DOHH2 (cell line): ENCODE results near the gene MINK1.

Experiments used
- H3F3A ChIP-seq: fragments of 200-600 bp; sonication (generic), shearing (Covaris generic); 2 replicates; pipeline ENCODE4 v1.6.0; 2016; ENCODE audit warnings: antibody characterized with exemption, mild to moderate bottlenecking; ENCODE audit not compliant: control insufficient read depth, insufficient read depth
- H3K27ac ChIP-seq: fragments of 200-600 bp; sonication (generic); 2 replicates; pipeline ENCODE4 v1.5.1; 2014; ENCODE audit warnings: low read depth, mild to moderate bottlenecking, low read length, moderate library complexity
- H3K27me3 ChIP-seq: fragments of 200-600 bp; sonication (generic); 2 replicates; pipeline ENCODE4 v1.6.1; 2014; ENCODE audit warnings: mild to moderate bottlenecking, low read length, mixed read lengths; ENCODE audit not compliant: control insufficient read depth
- H3K36me3 ChIP-seq: fragments of 200-600 bp; sonication (generic); 2 replicates; pipeline ENCODE4 v1.6.1; 2014; ENCODE audit warnings: mild to moderate bottlenecking, low read length, moderate library complexity, mixed read lengths; ENCODE audit not compliant: control insufficient read depth
- H3K4me1 ChIP-seq: fragments of 200-600 bp; sonication (generic); 2 replicates; pipeline ENCODE4 v1.6.1; 2014; ENCODE audit warnings: mild to moderate bottlenecking, low read length, mixed read lengths; ENCODE audit not compliant: control insufficient read depth
- H3K4me2 ChIP-seq: fragments of 200-600 bp; sonication (generic); 2 replicates; pipeline ENCODE4 v1.6.0; 2014; ENCODE audit warnings: mild to moderate bottlenecking, low read length, moderate library complexity
- H3K4me3 ChIP-seq: fragments of 200-600 bp; sonication (generic); 2 replicates; pipeline ENCODE4 v1.5.1; 2014; ENCODE audit warnings: mild to moderate bottlenecking, low read length, mixed read lengths
- H3K79me2 ChIP-seq: fragments of 200-600 bp; sonication (generic); 2 replicates; pipeline ENCODE4 v1.6.1; 2014; ENCODE audit warnings: mild to moderate bottlenecking, low read length, mixed read lengths; ENCODE audit not compliant: control insufficient read depth
- H3K9me2 ChIP-seq: fragments of 200-600 bp; sonication (generic); replicated peaks from 2 replicates; pipeline ENCODE4 v1.6.1; 2014; ENCODE audit warnings: mild to moderate bottlenecking, low read length, mixed read lengths; ENCODE audit not compliant: control insufficient read depth
- H3K9me3 ChIP-seq: fragments of 200-600 bp; sonication (generic); 2 replicates; pipeline ENCODE4 v1.6.1; 2014; ENCODE audit warnings: antibody characterized with exemption, low read length, mixed read lengths; ENCODE audit not compliant: control insufficient read depth, insufficient read depth
- H4K20me1 ChIP-seq: fragments of 200-600 bp; sonication (generic); 2 replicates; pipeline ENCODE4 v1.6.0; 2014; ENCODE audit warnings: low read depth, mild to moderate bottlenecking, antibody characterized with exemption, low read length, moderate library complexity; ENCODE audit not compliant: control insufficient read depth, insufficient read depth
- EZH2phosphoT487 ChIP-seq: fragments of 200-600 bp; sonication (generic); IDR thresholded peaks from 2 replicates; pipeline ENCODE4 v1.6.1; 2017; ENCODE audit warnings: borderline replicate concordance, mild to moderate bottlenecking, antibody characterized with exemption, low read length, moderate library complexity, mixed read lengths
- TF ChIP-seq, protein P1 (sequence below): fragments of 200-600 bp; sonication (generic); IDR thresholded peaks from one replicate; pipeline ENCODE4 v1.5.1; 2014; ENCODE audit warnings: antibody characterized with exemption, mild to moderate bottlenecking, low read depth, low read length; ENCODE audit not compliant: poor library complexity, severe bottlenecking

MINK1 gene

DNA sequence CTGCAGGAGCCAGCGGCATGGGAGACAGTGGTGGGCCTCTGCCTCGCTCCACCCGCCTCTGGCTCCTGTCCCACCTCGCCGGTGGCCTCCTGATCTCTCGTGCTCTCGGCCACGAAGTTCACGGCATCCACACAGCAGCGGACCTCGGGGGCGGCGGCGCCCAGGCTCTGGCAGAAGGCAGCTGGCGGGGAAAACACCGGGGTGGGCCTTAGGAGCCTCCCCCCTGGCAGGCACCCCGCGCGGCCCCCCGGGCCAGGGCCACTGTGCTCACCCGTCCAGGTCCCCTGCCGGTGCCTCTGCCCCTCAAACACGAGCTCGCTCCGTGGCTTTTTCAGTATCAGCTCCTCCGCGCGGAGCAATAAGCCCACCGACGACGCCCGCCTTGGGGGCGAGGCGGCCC, 65.8 kb downstream of the MINK1 start:
- Histone ChIP-seq H3K9me3 (no peaks in the 10 kb centered on the region), H3F3A (no peaks in the 10 kb centered on the region), H3K27me3 (peaks cover 14% of the 10 kb centered on the region), H3K4me3 (peak overlapping the region; percentile 60), H4K20me1 (no peaks in the 10 kb centered on the region; the same call in 1 of the 2 replicates), H3K36me3 (peaks cover 14% of the 10 kb centered on the region), H3K4me1 (peaks cover 32% of the 10 kb centered on the region), H3K27ac (no peak overlapping the region), H3K79me2 (no peaks in the 10 kb centered on the region), H3K9me2 (no peaks in the 10 kb centered on the region), H3K4me2 (peak overlapping the region; percentile 62)
- TF ChIP-seq, protein P1, sequence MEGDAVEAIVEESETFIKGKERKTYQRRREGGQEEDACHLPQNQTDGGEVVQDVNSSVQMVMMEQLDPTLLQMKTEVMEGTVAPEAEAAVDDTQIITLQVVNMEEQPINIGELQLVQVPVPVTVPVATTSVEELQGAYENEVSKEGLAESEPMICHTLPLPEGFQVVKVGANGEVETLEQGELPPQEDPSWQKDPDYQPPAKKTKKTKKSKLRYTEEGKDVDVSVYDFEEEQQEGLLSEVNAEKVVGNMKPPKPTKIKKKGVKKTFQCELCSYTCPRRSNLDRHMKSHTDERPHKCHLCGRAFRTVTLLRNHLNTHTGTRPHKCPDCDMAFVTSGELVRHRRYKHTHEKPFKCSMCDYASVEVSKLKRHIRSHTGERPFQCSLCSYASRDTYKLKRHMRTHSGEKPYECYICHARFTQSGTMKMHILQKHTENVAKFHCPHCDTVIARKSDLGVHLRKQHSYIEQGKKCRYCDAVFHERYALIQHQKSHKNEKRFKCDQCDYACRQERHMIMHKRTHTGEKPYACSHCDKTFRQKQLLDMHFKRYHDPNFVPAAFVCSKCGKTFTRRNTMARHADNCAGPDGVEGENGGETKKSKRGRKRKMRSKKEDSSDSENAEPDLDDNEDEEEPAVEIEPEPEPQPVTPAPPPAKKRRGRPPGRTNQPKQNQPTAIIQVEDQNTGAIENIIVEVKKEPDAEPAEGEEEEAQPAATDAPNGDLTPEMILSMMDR, result no peak
- TF ChIP-seq EZH2phosphoT487, result no peak

DNA sequence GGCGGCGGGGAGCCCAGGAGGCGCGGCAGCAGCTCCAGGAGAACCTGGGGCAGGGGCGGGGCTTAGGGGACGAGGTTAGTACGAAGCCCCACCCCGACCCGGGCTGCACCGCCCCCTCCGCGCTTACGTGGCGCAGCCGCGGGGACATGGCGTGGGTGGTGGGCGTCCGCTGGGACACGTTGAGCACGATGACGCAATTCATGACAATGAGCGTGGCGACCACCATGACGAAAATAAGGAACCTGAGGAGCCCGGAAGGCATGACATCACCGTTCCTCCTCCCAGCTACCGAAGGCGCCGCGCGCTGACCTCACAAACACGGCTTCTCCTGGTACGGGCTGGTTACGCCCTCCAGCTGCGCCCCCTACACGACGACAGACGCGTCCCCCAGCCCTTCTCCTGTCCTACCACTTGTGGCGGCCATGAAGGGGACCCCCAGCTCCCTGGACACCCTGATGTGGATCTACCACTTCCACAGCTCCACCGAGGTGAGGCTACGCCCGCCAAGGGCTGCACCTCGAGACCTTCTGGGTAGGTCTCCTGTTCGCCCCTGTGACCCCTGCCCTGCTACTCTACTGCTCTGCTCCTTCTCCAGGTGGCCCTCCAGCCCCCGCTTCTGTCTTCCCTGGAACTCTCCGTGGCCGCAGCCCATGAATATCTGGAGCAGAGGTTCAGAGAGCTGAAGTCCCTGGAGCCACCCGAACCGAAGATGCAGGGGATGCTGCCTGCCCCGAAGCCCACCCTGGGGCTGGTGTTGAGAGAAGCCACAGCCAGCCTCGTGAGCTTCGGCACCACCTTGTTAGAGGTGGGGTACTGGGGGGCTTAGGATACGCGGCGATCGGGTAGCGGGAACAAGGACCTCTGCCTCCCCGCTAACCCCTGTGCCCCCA, 66.4 kb downstream of the MINK1 start, which contains the start of gene C17orf107:
TSS of gene C17orf107 (plus strand) at position 196 of the 890 bp plus-strand sequence. CDS start at position 423, 227 bp downstream.
- Histone ChIP-seq H3K4me1 (peaks cover 32% of the 10 kb centered on the region), H3K4me2 (peak within 1 kb of the TSS; percentile 62), H3K27ac (no peak within 1 kb of the TSS), H3K9me2 (no peaks in the 10 kb centered on the region), H4K20me1 (no peaks in the 10 kb centered on the region; the same call in 1 of the 2 replicates), H3K36me3 (peaks cover 9% of the 10 kb centered on the region), H3K79me2 (no peaks in the 10 kb centered on the region), H3K4me3 (peak within 1 kb of the TSS; percentile 60), H3K27me3 (peaks cover 17% of the 10 kb centered on the region), H3K9me3 (no peaks in the 10 kb centered on the region), H3F3A (no peaks in the 10 kb centered on the region)
- no peak for TF ChIP-seq EZH2phosphoT487
- TF ChIP-seq, protein P1, result no peak

DNA sequence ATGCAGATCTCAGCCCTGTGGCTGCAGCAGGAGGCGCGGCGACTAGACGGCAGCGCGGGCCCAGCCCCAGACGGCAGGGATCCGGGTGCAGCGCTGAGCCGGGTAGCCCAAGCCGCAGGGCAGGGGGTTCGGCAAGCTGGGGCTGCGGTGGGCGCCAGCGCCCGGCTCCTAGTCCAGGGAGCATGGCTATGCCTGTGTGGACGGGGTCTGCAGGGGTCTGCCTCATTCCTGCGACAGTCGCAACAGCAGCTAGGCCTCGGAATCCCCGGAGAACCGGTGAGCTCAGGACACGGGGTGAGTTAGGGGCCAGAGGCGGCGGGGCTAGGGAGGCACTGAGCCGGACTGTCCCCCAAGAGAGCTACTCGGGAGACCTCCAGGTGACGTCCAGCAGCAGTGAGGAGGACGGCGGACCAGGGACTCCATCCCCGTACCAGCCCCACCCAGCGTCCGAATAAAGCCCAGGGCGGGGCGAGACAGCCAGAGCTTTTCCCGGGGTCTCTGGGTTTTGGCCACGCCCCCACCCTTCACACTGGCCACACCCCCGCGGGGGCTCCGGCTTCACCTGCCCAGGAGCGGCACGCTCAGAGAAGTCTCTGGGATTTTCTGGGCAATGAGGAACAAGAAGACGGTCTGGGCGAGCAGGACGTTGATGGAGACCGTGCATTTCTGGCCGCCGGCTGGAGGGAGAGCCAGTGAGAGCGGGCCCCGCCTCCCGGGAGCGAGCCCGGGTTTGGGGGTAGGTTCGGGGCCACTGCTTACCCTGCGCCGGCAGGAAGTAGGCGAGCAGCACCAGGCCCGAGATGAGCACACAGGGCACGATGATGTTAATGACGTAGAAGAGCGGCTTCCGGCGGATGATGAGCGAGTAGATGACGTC, 67.3 kb downstream of the MINK1 start:
- Histone ChIP-seq H3K9me3 (no peaks in the 10 kb centered on the region), H3F3A (no peaks in the 10 kb centered on the region), H3K36me3 (peaks cover under 1% of the 10 kb centered on the region; the same call in 1 of the 2 replicates), H3K4me2 (peak overlapping the region; percentile 62), H4K20me1 (no peaks in the 10 kb centered on the region; the same call in 1 of the 2 replicates), H3K27me3 (peaks cover 19% of the 10 kb centered on the region), H3K9me2 (no peaks in the 10 kb centered on the region), H3K79me2 (no peaks in the 10 kb centered on the region), H3K4me1 (peaks cover 32% of the 10 kb centered on the region), H3K4me3 (peak overlapping the region; percentile 60), H3K27ac (no peak overlapping the region)
- TF ChIP-seq, protein P1, result no peak
- no peak for TF ChIP-seq EZH2phosphoT487
